HG02973 (cell line): ENCODE measurements around the gene ARHGEF4.
"Not testable (repeated sequence)": the region's sequence is repeated elsewhere in the genome, so short reads cannot be mapped to it uniquely, and the experiment has no call there.

ENCODE experiments used
- ATAC-seq: cut with Tn5 transposase; IDR thresholded peaks from one replicate; pipeline ENCODE4 v1.9.1; 2021; ENCODE audit warnings: moderate library complexity; ENCODE audit not compliant: unreplicated experiment

The ARHGEF4 gene

DNA sequence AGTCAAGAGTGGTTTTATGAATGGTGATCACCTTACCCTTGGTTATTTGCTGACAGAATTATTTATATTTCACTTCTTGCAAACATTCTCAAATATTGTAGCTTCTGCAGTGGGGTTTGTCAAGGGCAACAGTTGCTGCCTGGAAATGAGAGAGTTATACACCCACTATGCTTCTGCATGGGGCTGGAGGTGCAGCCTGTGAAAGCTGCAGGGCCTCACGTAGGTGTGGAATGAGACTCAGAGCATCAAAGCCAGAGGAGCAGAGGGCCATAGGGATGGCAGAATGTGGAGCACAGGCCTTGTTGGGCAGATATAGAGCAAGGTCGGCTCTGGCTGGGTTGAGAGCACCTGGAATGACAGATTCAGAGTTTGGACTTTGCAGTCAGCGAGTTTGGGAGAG is 128.2 kb downstream of the ARHGEF4 start:
- ATAC-seq: no peak

DNA sequence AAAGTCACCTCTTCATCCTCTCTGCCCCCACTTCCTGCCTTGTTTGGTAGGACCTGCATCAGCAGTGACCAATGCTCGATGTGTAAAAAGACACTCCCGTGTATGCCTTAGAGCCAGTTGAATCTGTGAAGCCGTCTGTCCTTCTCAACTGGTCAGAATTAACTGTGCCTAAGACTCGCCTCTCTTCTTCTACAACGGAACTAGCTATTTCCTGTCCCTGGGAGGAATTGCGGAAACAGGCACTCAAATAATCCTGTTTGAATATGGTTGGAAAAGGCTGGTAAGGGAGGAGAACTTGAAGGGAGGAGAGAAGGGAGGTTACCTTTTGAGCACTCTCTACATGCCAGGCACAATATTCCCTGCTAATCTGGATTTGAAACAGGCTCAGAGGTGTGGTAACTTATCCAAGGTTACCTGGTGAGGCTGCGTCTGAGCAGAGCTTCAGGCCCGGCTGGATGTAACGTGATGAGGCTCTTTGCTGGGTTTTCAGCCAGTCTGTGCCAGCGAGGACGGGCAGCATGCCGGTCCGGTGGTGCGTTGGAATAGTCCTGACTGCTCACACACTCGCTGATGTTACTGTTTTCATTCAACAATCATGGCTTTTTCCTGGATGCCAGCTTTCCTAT is 129.5 kb downstream of the ARHGEF4 start:
- ATAC-seq: no peak

DNA sequence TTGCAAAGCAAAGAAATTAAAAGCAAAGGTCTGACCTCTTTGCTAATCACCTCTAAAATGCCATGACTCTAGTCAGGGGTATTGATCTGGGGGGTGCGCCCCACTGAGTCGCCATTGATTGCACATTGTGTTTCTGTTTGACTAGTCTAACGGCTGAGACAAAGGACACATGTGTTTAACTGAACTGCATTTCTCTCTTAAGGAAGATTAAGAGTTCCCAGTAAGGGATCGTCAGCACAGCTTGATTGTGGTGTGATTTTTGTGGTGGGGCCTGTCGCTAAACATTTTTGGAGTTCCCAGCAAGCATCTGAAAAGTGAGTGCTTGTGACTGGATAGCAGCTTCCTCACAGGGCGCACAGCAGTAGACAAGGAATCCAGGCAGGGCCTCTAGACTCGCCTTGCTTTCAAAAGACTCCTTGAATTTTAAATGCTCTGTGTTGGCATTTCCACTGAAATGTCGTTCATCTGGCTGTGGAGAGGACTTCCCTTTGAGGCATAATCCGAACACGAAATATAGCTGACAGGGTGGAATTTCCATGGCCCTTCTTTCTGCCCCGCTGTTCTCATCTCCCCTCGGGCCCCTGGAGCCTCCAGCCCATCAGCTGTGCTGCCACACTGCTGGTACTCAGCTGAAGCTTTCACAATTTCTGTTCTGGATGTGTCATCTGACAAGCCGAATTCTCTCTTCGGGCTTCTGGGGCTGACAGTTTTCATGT is 130.2 kb downstream of the ARHGEF4 start:
- ATAC-seq: no peak

DNA sequence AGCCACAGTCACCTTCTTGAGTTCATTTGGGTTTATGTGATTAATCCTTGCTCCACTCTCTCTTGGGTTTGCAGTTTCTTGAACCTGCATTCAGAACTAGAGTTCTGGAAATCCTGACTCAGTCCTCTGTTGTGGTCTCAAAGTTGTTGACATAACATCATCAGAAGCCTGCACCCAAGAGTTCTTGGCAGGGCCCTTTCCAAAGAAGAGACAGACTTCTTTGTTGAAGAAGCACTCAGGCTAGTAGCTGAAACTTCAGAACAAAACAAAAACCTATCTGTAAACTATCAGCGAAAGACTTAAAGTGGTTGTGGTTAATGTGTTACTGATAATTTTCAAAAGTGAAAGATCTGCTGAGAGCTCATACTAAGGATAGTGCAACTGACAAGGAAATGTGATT is 135.7 kb downstream of the ARHGEF4 start:
- no peak for ATAC-seq

DNA sequence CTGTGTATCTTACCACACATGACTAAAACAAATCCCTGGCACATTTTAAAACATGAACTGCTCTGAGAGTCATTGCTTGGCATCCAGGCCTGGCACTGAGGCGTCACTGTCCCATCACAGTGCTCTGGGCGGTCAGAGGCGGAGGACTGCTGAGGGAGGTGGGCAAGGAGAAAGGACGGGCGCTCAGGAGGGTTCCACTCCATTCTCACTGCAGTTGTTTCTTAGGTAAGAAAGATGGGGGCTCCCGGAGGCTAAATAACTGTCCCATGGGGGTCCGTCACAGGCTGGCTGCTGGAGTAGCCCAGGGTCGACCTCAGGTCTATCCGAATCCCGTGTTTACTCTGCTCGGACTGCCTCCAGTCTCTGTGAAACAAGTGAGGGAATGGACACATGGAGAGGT is 139.0 kb downstream of the ARHGEF4 start:
- no peak for ATAC-seq

DNA sequence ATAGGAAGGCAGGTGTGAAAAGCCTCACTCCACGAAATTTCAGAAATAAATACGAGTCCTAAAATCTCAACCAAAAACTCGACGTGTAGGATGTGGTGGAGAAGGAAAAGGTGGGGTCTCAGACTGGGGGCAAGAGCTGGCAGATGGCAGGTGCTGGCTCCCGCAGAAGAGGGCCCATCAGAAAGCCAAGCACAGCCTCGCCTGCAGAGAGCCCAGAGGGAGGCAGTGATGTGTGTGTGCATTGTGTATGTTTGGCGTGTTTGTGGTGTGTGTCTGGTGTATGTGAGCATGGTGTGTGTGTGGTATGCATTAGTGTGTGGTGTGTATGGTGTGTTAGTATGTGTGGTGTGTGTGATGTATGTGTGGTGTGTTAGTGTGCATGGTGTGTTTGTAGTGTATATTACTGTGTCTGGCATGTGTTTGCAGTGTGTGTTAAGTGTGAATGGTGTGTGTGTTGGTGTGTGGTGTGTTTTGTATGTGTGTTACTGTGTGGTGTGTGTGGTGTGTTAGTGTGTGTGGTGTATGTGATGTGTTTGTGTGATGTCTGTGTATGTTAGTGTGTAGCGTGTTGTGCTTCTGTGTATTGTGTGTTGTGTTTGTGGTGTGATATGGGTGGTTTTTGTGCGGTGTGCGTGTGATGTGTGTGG is 140.0 kb downstream of the ARHGEF4 start:
- ATAC-seq: no peak

DNA sequence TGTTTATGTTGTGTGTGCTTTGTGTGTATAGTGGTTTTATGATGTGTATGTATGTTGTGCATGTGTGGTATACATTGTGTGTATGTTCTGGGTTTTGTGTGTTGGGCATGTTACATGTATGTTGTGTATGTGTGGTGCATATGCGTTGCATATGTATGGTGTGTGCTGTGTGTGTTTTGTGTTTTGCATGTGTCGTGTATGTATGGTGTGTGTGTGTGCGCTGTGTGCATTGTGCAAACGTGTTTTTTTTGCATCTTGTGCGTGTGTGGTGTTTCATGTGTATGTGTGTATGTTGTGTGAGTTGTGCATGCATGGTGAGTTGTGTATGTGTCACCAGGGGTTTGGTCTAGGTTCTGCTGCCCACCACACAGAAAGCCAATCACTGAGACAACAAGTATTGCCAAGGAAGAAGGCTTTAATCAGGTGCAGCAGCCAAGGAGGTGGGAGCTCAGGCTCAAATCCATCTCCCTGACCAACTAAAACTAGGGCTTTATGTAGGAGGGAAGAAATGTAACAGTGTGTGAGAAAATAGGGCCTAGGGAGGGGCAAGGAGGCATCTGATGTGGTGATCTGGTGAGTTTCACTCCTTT is 140.8 kb downstream of the ARHGEF4 start:
- ATAC-seq: no peak

DNA sequence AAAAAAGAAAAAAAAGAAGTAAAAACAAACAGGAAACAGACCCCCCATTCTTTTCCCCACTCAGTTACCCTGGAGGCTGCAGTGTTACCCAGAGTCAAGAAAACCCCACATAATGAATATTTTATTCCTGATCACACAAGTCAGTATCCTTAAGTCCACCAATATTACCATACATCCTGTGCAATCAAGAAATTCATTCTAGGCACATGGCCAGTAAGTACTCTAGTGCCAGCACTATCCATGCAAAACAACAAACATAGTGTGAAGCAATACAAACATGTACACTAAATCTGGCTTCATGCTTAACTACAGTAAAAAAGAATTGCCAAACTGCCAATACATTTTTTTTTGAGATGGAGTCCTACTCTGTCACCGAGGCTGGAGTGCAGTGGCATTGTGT is 145.0 kb downstream of the ARHGEF4 start:
- ATAC-seq: no peak

DNA sequence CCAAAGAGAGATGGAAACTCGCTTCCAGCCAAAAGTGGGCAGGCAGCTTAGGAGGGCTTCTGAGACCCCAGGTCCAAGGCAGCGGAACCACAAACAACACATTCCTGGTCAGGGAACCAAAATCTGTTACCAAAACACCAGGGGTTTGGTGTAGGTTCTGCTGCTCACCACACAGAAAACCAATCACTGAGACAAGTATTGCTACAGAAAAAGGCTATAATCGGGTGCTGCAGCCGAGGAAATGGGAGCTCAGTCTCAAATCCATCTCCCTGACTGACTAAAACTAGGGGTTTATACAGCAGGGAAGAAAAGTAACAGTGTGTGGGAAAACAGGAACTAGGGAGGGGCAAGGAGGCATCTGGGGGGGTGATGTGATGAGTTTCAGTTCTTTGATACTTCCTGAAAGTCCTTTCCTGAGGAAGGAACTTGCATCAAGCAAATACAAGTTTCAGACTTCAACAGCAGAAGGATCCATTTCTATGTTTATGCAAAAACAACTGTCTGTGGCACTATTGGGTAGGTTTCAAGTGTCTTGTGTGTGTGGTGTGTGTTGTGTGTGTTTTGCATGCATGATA is 148.6 kb downstream of the ARHGEF4 start:
- no peak for ATAC-seq

DNA sequence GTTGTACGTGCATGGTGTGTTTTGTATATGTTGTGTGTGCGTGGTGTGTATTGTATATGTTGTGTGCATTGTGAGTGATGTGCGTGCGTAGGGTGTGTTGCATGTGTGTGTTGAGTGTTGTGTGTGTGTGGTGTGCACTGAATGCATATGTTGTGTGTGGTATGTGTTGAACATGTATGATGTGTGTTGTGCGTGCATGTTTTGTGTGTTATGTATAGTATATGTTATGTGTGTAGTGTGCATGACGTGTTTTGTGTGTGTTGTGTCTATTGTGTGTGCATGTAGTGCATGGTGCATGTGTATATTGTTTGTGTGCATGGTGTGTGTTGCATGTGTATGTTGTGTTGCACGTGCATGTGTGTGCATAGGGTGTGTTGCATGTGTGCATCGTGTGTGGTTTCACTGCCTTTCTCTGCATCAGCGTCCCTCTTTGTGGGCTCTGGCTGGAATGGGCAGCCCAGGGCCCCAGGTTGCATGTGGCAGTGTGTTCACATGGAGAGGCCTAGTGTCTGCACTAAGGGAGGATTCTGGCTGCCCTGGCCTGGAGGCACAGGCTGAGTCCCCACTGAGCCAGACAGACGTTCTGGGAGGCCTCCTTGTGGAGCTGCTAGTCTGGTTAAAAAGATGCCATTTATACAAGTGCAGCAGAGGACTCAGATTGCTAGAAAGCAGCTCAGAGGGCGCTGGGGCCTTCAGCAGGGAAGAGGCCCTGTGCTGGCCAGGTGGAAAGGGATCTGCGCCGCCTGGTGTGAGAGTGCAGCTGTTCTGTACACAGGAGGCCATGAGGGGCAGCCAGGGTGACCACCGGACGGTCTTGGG is 149.3 kb downstream of the ARHGEF4 start:
- no peak for ATAC-seq

DNA sequence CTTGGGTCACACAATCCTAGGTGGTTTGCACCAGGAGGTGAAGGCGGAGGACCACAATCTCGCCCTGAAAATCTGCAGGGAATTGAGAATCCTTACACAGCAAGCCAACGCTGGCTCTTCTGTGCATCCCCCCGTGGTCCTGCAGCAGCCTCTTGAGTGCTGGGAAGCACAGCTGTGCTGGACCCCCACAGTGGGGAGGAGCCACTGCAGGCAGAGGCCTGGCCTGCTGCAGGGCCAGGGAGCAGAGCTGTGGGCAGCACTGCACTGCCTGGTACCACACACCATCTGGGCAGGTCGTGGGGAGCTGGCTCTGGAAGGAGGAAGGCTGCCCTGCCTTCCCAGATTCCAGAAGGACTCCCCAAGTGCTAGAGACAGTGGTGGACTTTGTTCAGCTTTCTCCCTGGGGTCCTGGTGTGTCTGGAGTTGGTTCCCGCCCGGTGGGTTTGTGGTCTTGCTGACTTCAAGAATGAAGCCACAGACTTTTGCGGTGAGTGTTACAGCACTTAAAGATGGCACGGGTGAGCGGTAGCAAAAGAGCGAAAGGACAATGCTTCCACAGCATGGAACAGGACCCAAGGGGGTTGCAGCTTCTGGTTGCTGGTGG is 150.3 kb downstream of the ARHGEF4 start:
- no peak for ATAC-seq

DNA sequence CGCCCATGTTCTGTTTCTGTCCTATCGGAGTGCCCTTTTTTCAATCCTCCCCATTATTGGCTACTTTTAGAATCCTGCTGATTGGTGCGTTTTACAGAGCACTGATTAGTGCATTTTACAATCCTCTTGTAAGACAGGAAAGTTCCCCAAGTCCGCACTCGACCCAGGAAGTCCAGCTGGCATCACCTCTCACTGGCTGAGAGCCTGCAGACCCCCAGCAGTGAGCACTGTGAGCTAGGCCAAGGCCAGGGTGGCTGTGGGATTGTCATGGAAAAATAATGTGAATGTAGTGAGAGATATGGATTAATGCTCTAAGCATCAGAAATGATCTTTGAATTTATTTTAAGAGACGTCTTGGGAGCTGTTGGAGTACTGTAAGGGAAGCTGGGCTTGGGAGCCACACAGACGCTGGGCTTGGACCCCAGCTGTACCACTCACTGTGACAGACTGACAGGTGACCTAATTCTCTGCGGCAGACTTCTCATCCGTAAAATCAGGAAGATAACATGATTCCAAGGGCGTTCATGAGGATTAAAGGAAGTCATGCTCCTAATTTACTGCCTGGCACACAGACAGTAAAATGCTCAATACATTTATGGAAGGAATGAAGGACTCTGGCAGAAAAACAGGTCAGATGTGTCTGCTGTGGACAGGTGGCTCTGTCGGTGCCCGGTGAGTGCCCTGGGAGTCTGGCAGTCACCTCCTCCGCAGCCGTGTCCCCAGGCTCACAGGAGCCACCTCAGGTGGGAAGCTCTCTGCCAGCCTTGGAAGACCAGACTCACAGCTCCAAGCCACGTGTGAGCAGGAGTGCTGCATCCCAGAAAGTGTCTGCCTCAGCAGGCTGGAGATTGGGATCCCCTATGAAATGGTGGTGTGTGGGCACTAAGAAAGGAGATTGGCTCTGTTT is 151.1 kb downstream of the ARHGEF4 start:
- ATAC-seq: no peak

DNA sequence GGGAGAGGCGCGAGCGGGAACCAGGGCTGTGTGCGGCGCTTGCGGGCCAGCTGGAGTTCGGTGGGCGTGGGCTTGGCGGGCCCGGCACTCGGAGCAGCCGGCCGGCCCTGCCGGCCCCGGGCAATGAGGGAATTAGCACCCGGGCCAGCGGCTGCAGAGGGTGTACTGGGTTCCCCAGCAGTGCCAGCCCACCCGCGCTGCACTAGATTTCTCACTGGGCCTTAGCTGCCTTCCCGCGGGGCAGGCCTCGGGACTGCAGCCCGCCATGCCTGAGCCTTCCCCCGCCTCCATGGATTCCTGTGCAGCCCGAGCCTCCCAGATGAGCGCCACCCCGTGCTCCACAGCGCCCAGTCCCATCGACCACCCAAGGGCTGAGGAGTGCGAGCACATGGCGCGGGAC is 154.7 kb downstream of the ARHGEF4 start:
- not testable (repeated sequence) for ATAC-seq

DNA sequence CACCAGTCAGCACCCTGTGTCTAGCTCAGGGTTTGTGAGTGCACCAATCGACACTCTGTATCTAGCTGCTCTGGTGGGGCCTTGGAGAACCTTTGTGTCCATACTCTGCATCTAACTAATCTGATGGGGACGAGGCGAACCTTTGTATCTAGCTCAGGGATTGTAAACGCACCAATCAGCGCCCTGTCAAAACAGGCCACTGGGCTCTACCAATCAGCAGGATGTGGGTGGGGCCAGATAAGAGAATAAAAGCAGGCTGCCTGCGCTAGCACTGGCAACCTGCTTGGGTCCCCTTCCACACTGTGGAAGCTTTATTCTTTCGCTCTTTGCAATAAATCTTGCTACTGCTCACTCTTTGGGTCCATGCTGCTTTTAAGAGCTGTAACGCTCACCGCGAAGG is 155.3 kb downstream of the ARHGEF4 start:
- ATAC-seq: not testable (repeated sequence)

DNA sequence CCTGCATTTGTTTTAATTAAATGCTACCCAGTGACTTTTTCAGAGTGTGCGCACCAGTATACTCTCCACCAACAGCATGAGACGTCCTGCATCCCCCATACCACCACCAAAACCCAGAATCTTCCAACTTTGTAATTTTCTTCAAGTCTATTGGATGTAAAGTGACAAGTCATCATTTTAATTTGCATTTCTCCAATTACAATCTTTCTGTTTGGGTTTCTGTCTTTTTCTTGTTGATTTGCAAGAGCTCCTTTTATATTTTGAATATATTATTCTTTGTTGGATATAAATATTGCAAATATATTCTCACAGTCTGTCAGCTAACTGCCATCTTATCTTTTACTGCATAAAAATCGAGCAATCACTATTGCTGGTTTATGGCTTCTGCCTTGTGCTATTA is 160.0 kb downstream of the ARHGEF4 start:
- ATAC-seq: no peak

DNA sequence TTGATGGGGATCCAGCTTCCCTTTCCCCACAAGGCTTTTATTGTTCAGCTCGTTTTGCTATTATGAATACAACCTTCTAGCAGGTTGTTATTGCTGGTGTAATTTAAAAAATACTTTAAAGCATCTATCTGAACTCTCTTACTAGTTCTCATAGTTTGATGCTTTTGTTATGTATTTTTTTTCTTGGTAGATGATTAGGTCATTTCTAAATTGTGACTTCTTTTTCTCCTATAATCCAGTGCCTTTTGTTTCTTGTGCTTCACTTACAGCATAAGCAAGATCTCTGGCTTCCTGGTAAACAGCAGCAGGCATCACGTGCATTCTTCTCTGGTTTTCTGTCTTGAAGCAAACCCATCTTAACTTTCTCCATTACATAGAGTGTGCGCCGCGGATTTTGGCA is 160.5 kb downstream of the ARHGEF4 start:
- ATAC-seq: no peak

DNA sequence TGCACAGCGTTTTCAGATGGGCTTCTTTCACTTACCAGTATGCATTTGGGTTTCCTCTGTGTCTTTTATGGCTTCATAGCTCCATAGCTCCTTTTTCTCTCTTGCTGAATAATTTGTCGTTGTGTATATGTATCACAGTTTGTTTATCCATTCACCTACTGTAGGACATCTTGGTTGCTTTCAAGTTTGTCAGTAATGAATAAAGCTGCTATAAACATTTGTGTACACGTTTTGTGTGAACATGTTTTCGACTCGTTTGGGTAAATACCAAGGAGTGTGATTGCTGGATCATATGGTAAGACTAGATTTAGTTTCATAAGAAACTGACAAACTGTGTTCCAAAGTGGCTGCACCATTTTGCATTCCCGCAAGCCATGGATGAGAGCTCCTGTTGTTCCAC is 161.8 kb downstream of the ARHGEF4 start:
- no peak for ATAC-seq

DNA sequence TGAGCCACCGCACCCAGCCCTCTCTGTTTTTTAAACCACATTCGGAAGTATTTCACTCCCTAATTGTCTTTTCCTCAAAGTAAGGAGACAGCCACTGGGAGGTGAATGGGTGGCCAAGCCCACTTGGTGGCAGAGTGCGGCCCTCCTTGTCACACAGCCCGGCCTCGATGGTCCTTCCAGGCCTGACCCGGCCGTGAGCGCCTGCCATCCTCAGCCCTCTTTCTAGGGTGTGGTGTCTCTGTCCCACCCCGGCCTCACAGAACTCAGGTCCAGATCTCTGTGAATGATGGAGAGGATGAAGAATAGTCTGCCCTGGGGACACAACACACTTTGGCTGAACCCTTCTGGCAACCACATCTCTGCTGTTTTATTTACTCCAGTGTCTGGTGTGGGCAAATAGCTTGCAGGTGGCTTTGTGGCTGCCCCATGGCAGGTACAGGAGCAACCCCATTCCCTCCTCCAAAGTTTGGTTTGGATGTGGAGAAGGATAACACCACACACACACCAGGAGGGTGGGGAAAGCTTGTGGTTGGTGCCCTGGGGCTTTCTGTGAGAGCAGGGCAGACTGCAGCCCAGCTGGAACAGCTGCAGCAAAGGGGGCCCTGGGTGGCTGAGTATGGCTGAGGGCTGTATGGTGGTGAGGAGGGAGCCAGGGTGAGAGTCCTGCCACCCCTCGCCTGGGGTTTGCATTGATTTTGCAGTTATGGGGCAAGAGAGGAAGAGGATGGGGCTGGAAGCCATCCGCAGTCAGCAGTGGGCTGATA is 167.9 kb downstream of the ARHGEF4 start:
- no peak for ATAC-seq
